Tibial nerve (tissue), 3 donors: ENCODE data around the gene PKN2.

ENCODE experiments used
- CTCF ChIP-seq, 5 experiments: fragments of 200-600 bp in 3 of 5; fragments of 450-650 bp in 2 of 5; sonication (generic) in 3 of 5; IDR thresholded peaks; one replicate each; pipeline ENCODE4 v1.5.1; 2016 to 2019; ENCODE audit warnings: antibody characterized with exemption in 5 of 5, mild to moderate bottlenecking in 3 of 5, moderate library complexity in 2 of 5
- POLR2A ChIP-seq, 2 donors: fragments of 450-650 bp; IDR thresholded peaks; one replicate each; pipeline ENCODE4 v1.6.1; 2017; ENCODE audit warnings: antibody characterized with exemption in 2 of 2, mild to moderate bottlenecking in 2 of 2, moderate library complexity in 2 of 2

DNA sequence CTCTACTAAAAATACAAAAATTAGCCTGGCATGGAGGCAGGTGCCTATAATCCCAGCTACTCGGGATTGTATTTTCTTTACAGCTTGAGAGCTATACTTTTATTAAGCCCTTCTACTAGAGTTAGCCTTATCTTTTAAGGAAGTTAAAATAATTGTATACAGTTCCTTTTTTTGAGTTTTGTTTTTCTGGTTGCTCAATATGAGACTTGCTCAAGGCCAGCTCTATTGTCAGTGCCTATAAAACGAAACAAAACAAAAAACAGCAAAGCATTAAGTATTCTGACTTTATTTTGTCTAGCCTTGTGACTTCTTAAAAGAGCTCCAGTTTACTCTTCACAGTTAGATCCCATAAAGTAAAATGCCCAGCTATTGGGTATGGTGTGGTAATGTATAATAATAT lies 17.2 kb downstream of the PKN2 start:
- TF ChIP-seq CTCF (IDR thresholded peaks at IDR 0.05) = no peak
- TF ChIP-seq POLR2A (IDR thresholded peaks at IDR 0.05) = no peak
